GM12872 (cell line): Measurements from ENCODE around the gene PPT2.
A peak's percentile ranks its signal among the peaks of the same experiment; 100 is the strongest.

Experiments used
- CTCF ChIP-seq: IDR thresholded peaks from 3 replicates; pipeline ENCODE4 v1.5.1; 2011; ENCODE audit warnings: low read depth, mild to moderate bottlenecking, low read length, moderate library complexity; ENCODE audit not compliant: insufficient read depth

The PPT2 gene

GRCh38 chr6:32194388-32194787, 40.4 kb downstream of the PPT2 start:
- no peak for TF ChIP-seq CTCF

- TF ChIP-seq CTCF = peak; percentile 67
Measured at GRCh38 chr6:32194825-32195651, 41.1 kb downstream of the PPT2 start.

GRCh38 chr6:32195652-32195901, 41.6 kb downstream of the PPT2 start:
- TF ChIP-seq CTCF = peak; percentile 39; the same call in 2 of the 3 replicates

GRCh38 chr6:32195902-32196681, 42.2 kb downstream of the PPT2 start:
- no peak for TF ChIP-seq CTCF

DNA sequence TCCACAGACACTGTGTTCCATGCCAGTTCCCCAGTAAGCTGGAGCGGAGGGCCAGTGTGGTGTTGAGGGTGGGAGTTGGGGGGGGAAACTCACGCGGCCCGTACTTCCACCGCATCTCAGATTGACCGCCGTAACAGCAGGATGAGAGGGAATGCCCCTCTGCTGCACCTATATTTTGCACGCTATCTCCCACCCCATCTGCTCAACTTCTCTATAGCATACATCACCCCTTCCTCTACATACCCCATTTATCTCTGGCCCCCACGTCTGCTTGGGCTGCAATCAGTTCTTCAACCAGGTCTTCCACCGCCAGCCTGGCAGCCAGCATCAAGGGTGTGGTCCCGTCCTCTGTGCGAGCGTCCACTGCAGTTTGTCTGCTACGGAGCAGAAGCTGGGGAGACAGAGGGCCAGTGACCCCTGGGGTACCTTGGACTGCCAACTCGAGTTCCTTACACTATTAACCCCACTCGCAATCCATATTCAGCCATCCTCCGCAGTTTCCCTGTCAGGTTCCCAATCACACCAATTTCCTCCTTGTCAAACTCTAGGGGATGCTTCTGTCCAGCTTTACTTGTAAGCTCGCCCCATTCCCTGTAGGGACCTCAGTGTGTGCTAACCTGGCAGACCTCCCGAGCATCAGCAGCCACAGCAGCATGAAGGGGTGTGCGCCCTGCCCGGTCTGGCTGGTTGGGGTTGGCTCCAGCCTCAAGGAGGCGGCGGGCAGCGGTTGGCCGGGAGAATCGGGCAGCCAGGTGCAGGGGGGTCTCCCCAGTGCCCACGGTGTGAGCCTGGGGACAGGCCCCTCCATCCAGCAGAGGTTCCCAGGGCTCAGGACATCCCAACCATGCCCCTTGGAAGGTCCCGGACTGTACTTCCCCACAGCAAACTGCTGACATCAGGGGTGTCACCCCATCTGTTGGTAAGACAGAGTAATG, 43.0 kb downstream of the PPT2 start:
- peak; percentile 15; the same call in 1 of the 3 replicates for TF ChIP-seq CTCF

DNA sequence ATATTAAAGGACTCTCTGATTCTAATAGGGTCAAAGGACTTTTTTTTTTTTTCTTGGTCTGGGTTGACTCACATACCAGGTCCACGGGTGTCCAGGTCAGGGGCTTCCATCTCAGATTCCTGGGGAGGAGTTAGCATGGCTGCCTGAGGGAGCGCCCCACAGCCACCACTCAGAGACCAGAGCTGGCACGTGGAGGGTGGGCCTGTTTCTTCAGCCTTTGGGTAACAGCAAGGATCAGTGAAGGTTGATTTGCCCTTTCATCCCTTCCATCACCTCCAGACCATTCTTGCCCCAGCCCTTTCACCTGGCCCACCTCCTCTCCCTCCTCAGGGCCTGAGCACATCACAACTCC, 44.4 kb downstream of the PPT2 start:
- TF ChIP-seq CTCF = no peak

DNA sequence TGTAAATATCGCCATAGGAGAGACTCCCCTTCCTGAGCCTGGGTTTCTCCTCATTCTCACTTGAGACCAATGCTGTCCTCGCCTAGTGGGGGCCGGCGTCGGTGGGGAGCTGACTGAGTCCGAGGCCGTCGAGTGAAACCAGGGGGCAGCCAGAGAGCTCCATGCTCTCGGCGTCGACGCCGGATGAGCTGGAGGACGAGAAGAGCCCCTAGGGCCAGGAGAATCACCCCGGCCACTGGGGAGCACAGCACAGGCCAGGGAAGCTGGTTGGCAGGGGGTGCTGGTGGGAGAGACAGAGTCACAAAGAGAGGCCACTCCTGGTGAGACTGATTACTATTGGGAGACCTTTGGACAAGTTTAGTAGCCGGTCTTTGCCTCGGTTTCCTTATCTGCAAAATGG, 44.9 kb downstream of the PPT2 start:
- no peak for TF ChIP-seq CTCF
